ENCODE results near the gene MINDY4.

Gene MINDY4

DNA sequence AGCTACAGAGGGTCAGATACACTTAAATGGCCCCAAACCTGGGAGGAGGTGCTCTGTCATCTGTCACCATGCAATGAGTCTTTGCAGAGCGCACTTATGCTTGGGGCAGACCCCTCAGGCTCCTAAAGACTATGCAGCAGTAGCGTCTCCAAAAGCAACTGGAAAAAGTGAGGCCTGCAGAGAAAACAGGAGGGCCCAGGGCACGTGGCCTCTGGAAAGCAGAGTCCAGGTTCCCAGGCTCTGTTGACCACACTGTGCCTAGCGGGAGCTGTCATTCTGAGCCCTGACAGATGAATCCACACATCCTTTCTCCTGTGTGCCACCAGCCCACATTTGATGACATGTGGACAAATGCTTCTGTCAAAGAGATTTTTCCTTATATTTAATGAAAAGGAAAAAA lies 66.4 kb downstream of the MINDY4 start:
- DNase-seq, result no peak

DNA sequence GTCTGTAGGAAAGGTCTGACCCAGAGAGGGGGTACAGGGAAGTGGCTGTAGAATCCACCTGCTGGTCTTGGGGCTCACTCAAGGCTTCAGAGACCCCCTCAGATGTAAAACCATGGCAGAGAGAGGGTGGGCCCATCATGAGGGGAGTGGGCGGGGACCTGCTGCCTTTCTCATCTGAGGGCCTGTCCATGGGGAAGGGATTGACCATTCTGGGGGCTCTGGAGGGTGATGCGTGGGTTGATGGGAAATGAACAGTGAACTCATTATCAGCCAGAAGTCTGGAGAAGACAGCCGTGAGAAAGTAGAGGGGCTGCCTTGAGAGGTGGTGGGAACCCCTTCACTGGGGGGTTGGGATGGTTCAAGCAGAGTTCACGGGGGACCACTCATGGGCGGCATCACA lies 66.8 kb downstream of the MINDY4 start:
- no peak for DNase-seq

DNA sequence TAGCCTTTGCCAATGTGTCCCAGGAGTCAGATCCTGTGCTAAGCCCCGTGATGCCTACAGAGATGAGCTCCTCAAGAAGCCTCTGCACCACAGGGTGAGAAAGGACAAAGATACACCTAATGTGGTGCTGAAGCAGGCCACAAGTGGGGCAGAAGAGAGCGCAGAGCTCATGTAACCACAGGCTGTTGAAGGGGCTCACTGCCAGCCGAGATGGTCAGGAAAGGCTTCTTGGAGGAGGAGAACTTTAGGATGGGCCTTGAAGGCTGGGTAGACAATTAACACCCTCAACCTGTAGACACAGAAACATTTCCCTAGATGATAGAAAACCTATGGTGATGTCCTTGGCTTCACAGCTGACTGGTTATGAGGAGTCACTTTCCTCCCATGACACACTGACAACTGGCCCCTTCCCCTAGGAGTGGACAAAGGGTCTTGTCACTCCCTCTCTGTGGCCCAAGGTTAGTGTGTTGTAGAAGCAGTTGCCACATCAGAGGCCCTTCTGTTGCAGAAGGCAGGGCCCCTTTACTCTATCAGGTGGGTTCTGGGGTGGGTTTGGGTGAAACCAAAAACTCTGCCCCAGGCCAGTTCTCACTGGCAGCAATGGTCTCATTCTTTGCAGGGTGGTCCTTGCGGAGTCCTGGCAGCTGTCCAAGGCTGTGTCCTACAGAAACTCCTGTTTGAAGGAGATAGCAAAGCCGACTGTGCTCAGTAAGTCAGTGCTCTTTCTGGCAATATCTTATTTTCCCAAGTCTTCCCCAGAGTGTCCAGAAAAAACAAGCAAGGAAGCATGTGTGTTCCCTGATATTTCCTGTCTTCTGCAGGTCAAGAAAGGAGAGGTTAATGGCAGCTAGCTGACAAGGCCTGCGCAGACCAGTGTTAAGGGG lies 69.2 kb downstream of the MINDY4 start:
- DNase-seq, result no peak

DNA sequence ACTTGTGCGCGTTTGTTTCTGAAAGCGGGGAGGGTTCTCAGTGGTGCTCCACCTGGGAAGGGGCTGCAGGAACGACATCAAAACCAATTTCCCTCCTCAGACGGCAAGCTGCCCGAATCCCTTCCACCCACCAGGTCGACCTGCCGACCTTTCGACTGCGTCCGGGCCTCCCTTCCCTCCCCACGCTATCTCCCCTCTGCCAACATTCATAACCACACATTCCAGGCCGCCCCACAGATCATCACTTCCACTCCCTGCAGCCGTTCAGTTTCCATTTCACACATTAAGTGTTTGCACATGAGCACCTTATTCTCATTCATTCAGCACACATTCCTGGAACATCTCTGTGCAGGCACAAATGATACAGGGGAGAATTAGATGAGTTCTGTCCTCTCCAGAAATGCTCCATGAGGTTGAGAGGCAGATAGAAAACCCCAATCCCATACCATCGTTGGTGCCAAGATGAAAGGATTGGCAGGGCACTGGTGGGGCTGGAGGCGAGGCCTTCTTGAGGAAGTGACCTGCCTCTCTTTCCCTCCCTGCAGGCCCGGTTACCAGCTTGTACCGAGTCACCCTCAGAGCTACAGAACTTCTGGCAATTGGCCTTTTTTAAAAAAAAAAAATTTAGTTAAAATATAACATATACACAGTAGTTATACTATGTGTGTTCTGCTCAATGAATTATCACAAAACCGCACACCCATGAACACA lies 70.0 kb downstream of the MINDY4 start:
- no peak for DNase-seq

DNA sequence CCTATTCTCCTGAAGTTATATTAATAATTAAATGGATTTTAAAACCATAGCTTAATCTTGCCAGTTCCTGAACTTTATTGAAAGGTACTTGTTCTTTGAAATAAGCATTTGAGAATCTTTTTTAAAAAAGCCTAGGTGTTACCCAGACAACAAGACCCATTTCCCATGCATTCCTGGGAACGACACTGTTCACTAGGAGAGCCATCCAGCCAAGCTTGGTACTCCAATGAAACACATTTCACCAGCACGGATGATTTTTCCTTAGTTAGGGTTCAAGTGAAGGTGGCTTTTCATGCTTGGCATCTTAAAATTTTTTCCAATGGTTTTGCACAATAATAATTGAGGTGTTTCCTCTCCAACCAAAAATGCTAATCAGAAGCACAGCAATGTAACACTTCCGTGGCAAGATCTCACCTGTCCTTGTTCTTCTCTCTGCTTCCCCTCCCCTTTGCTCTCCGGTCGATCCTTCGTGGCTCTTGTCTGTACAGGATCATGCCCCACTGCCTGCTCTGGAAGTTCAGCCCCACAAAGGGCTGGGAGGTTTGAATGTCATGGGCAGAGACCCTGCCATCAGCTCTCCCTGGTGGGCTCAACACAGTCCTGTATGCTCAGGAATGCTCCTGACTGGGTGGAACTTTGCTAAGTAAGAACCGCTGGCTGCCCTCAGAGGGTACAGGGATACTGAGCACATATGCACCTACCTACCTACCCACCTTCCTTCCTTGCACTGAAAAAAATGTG lies 70.8 kb downstream of the MINDY4 start:
- no peak for DNase-seq

DNA sequence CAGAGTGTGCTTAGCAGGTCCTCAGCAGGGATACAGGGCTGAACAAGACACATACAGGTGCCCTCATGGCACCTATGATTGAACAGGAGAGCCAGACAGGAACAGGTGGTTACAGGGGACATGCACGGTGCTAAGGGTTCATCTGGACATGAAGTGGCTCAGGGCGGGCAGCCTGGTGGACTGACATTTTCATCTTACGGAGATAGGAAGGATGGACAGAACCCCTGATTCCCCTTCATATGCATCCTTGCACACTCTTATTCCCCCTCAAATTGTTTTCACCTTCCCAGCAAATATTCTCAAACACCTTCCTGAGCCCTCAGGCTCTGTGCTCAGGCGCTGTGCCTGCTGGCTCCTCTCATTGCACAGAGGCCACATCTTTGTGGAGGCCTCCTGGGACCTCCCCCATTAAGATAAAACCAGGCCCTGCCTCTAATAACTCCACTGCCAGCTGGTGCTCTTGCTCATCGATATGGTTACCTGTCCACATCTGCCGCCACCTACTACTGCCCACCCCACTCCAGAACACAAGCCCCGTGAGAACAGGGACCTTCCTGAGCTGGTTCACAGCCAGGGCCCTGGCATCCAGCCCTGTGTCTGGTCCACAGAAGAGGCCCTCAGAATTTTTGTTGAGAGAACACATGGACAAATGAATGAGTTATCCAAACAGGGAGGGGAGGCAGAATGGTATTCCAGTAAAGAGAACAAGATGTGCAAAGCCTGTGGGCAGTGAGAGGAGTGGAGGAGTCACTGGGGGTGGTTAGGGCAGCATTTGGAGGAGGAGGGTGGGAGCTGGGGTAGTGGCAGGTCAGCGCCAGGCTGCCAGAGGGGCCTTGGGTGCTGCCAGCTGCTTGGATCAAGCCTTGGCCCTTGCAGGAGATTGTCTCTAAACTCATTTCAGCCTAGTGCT lies 71.6 kb downstream of the MINDY4 start:
- peak; percentile 21 for DNase-seq

DNA sequence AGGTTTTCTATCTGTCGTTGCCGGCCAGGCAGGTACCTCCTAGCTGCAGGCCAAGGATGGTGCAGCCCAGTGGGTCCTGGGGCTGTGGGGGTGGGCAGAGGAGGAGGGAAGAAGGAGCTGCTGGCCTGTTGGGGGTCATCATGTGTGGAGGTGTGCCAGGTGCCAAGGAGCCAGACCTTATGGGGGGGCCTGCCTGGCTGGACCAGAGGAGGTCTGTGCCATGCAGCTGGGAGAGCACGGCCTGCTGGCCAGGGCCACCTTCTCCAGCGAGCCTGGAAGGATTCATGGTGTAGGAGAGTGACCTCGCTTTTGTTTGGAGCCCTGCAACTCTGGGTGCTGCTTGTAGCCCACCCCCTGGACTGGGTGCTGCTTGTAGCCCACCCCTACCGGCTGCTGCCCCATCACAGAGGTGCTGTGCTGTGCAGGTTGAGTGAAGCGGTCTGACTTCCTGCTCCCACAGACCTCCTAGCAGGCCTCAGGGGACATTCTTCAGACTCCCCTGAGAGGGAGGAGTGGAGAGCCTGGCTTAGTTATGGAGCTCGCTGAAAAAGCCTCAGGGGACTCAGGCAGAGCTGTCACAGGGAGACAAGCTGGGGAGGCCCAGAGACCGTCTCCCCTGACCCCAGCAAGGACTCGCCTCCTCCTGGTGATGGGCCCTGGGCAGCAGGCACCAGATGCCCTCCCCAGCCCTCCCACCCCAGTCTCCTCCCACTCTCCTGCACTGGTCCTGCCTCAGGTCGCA lies 72.7 kb downstream of the MINDY4 start:
- DNase-seq, result no peak

DNA sequence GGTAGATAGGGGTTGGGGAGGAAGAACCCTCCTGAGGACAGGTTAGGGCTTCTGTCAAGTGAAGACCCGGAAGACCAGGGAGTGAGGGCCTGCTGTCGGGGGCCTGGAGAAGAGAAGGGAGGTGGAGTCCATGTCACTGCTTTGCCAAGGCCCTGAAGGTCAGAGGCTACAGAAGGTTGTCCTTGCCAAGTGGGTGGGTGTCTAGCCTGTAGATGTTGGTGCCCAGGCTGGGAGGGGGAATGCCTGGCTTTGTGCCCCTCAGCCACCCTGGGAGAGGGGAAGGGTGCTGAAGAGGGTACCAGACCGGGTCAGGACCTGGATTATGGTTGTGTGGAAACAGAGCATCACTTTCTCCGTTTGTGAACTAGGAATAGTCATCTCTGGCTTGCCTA lies 73.3 kb downstream of the MINDY4 start:
- DNase-seq, result no peak

DNA sequence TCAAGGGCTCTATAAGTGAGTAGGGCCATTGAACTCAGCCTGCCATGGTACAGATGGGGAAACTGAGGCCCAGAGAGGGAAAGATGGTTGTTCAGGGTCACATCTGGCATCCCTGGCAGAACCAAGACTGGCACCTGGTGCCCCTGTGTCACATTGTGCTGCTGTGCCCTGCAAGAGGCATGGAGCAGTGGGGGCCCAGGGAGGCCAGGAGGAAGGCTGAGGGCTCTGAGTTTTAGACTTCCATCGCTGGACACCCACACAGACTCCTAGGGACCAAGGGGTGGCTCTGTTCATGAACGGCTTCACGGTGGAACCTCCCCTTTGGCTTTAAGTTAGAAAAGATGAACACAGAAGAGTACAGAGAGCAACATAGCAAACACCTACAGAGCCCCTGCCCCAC lies 73.7 kb downstream of the MINDY4 start:
- no peak for DNase-seq

DNA sequence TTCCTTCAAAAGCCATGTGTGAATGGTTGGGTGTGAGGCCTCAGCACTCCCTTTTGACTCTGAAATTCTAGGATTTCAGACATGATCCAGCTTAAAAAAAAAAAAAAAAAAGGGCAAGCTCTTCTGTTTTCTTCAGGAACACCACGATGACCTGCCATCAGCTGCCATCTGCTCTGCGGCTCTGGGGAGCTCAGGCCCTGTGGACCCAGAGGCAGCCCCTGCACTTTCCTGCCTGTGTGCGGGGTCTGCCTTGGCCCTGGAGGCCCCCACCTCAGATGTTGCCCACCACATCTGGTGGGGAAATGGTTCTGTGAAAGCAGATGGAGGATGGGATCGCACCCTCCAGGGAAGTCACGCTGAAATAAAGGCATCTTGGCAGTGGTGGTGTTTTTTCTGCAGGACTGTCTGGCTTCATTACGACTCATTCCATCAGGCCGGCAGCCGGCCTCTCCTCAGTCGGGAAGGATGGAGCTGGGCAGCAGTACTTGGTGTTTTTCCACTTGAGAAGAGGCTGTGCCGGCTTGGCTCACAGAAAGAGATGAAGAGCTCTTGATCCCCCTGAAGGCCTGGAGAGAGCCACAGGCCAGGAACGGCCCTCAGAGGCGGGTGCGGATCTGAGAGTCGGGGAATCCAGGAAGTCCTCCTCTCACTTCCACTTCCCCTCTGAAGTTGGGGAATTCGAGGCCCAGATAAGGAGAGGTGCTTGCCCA lies 74.4 kb downstream of the MINDY4 start:
- peak; percentile 57 for DNase-seq

DNA sequence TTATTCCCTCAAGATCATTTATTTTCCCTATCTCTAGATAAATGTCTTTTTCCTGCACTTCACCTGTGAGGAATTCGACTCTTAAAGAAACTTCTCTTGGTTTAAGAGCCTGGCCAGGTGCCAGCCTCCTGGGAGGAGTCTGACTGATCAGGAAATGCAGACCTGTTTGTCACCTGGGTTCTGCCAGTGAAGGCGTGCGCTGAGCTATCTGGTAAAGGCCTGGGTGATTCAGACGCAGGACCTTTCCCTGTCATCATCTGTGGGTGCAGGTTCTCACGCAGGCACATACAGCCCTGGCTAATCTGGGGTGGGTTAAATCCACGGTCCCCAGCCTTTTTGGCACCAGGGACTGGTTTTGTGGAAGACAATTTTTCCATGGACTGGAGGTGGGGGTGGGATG lies 75.2 kb downstream of the MINDY4 start:
- DNase-seq, result no peak

DNA sequence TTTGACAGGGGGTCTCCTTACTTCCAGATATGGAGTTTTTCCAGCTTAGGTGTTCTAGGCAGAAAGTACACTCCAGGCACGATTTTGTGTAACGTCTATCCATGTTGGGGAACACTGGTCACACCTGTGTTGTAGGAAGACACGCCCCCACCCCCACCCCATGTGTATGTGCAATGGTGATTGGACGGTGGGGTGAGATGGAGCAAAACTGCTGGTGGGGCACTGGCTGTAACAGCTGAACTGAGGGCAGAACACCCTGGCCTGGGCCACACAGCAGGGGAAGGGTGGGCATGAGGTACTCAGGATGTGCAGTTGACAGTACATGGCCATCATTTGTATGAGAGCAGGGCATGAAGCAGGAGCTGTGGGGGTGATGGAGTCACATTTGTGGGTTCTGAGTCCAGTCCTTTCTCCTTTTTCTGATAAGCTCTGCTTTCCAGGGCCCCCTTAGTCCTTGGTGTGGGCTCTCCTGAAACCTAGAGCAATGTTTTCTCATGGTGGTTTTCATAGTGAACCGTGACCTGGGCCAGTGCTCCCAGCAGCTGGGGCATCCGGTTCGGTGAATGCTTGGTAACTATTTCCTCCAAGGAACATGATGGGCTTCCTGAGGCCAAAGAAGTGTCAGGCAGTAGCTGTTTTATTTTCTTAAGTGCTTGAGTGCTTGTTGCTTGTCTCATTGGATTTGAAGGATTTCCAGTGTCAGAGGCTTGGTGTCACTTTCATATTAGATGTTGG lies 77.1 kb downstream of the MINDY4 start:
- DNase-seq, result no peak

DNA sequence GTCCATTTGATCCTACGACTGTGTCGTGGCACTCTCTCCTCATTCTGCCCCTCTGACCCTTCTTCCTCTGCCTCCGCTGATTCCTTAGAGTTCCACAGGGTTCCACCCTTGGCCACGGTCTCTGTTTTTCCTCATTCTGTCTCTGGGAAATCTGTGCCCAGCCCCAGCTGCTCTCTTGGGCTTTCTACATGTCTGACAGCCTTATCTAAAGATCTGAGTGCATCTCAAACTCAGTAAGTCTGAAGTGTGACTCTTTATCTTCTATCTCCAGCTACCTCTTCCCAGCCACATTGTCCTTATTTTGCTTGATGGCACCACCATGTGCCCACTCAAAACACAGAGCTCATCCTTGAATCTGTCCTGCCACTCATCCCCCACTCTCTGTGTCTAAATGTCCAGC lies 78.3 kb downstream of the MINDY4 start:
- DNase-seq, result no peak

DNA sequence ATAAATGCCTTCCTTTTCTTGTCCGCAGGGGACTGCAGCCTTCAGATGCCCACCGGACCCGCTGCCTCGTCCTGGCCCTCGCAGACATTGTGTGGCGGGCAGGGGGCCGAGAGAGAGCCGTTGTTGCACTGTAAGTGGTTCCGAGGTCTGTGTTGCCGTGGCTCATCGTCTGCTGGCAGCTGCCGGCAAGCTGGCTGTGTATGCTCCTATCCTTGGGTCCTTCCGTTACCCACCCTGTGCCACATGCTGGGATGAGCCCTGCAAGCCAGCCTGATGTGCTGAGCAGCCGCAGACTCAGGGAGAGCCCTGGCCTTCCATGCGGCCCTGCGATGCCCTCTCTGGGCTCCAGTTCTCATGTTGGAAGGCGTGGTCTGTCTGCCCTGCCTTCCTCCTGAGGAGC lies 79.2 kb downstream of the MINDY4 start:
- DNase-seq, result no peak

DNA sequence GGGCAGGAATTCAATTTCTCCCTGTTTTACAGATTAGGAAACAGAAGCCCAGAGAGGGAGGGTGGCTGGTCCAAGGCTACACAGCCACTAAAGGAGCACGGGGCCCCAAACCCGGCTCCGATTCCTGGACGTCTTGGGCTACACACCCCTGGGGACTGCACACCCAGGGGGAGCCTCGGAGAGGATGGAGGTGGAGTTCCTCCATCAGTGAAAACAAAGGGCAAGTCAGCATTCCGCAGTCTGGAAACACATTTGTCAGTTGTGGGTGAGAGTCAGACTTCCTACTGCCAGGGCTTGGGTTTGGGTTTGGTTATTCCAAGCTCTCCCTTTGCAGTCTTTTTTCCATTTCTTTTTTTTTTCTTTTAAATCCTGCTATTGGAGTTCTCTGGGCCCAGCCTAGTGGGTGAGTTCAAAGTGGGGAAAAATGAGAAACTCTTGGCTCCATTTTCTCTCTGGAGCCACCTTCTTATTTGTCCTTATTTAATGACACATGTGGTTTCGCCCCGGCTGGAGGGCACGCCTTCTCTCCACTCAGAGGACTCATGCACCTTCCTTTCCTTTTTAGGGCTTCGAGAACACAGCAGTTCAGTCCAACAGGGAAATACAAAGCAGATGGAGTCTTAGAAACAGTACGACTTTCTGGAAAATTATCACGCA lies 80.6 kb downstream of the MINDY4 start:
- peak; percentile 81 for DNase-seq

DNA sequence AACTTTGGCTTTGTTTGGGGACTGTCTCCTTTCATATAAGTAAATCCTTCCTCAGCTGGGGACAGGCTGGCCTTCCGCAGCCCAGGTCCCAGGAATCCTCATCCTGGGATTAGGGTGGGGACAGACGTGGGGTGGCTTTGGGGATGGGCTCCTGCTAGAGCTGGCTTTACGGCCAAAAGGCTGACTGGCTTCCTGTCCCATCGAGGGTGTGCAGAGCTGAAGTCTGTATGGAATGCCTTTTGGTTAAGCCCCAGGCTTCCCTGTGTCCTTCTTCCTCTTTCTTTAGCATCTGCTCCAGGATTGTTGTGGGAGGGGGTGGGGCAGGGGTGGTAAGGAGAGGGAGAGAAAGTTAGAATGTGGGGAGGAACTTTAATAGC lies 81.1 kb downstream of the MINDY4 start:
- DNase-seq, result peak; percentile 73

DNA sequence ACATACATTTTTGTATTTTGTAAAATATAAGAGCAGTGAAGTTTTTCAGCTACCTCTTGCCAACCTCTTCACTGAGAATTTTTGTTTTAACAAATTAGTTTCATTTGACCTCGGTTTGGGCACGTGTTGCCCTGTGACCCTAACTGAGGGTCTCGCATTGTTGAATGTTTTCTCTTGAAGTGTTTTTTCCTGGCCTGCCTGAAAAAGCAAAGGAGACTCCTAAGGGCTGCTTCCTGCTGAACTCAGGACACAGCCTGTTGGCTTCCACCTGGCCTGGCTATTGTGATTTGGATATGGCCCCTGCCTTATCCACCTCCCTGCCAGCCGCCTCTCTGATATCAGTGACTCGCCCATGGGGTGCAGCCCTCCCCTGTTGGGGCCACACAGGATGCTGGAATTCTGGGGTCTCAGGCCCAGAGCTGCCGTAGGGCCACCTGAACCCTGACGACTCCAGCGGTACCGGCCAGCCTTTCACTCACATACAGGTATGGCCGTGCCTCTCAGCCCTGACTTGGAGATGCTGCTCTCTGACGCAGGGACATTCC lies 81.6 kb downstream of the MINDY4 start:
- DNase-seq, result no peak

DNA sequence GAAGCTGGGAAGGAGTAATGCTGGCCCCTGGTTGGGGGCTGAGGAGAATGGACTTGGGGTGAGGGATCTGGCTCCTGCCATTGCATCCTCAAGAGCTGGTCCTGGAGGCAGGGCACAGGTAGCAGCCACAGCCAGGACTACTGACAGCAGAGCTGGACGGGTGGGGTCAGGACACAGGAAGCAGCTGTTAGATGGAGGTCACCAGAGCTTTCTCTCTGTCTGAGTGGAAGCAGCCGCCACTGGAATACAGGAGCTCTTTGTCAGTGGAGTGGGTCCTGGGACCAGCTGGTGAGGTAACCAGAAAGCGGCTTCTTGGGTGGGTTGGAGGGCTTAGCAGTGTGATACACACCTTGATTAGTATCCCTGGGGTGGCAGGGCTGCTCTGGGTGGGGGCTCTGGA lies 82.4 kb downstream of the MINDY4 start:
- DNase-seq, result no peak

DNA sequence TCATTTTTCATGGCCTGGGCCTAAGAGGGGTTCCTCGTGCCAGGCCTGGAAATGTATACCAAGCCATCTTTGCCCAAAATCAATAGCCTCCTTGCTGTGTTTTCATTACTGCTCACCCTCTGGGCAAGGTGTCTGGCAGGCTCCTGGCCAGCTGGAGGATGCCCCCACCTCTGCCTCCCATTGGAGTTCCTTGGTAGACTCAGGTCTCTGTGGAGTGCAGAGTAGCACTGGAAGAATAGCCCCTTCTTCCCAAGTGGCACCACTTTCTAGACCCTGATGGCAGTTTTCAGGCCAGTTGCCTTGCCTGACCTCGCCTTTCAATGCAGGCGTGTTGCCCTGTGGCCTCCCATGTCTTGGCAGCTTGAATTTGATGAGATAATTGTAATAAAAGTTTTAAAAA lies 84.7 kb downstream of the MINDY4 start:
- no peak for DNase-seq

All from fibroblast of skin of back (primary cell).